Astrocyte of the cerebellum (primary cell): ENCODE measurements around the gene INKA1.
"Not testable (repeated sequence)": the region's sequence is repeated elsewhere in the genome, so short reads cannot be mapped to it uniquely, and the experiment has no call there.

ENCODE experiments used
- DNase-seq: peaks from one replicate; pipeline ENCODE4 v3.0.0-alpha.2; 2011; ENCODE audit warnings: low read depth
- H3K4me3 ChIP-seq: 2 replicates; pipeline ENCODE4 v1.5.1; 2011; ENCODE audit warnings: mild to moderate bottlenecking, low read depth, low read length, moderate library complexity
- CTCF ChIP-seq: IDR thresholded peaks from 2 replicates; pipeline ENCODE4 v1.5.1; 2012; ENCODE audit warnings: low read length, low read depth, moderate library complexity, mild to moderate bottlenecking; ENCODE audit errors: missing control alignments
- in situ Hi-C: cut with HindIII; loops from 2 replicates; pipeline ENCODE4 v1.10.0; 2017; ENCODE audit warnings: low sequenced_read_pairs

The INKA1 gene

DNA sequence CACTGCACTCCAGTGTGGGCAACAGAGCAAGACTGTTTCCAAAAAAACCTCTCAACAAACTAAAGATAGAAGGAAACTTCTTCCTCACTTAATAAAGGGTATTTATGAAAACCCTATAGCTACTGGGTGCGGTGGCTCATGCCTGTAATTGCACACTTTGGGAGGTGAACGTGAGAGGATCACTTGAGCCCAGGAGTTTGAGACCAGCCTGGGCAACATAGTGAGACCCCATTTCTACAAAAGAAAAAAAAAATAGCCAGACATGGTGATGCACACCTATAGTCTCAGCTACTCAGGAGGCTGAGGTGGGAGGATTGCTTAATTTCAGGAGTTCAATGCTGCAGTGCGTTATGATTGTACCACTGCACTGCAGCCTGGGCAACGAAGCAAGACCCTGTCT is 39.1 kb upstream of the INKA1 start:
- no peak overlapping the region for H3K4me3 ChIP-seq
- DNase-seq = no peak
- TF ChIP-seq CTCF = no peak
- in situ Hi-C loops = no loop called here

DNA sequence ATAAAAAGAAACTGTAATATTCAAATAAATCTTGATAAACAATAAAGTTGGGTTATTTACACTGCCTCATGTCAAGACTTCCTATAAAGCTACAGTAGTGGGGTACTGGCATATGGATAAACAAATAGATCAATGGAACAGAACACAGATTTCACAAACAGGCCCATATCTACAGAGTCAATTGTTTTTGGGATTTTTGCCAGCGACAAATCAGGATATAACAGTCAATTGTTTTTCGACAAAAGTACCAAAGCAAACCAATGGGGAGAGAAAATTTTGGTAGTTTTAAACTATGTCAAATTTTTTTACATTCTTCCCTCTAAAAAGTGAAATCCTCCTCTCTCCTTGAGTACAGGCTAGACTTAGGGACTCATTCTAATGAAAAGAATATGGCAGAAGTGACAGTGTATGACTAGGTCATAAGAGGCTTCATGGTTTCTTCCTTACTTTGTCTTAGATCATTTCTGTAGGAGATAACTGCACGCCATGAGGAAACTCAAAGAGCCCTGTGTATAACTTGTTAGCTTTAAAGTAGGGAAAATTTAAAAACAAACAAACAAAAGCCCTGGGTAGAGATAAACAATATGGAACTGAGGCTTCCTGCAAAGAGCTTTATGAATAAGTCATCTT is 33.7 kb upstream of the INKA1 start:
- H3K4me3 ChIP-seq = no peak overlapping the region
- no peak for TF ChIP-seq CTCF
- no peak for DNase-seq
- in situ Hi-C loops = no loop called here

- TF ChIP-seq CTCF = no peak
- H3K4me3 ChIP-seq = no peak overlapping the region
- in situ Hi-C loops = no loop called here
- DNase-seq = no peak
These were observed 33.1 kb upstream of the INKA1 start for GRCh38 chr3:49769926-49770325.

DNA sequence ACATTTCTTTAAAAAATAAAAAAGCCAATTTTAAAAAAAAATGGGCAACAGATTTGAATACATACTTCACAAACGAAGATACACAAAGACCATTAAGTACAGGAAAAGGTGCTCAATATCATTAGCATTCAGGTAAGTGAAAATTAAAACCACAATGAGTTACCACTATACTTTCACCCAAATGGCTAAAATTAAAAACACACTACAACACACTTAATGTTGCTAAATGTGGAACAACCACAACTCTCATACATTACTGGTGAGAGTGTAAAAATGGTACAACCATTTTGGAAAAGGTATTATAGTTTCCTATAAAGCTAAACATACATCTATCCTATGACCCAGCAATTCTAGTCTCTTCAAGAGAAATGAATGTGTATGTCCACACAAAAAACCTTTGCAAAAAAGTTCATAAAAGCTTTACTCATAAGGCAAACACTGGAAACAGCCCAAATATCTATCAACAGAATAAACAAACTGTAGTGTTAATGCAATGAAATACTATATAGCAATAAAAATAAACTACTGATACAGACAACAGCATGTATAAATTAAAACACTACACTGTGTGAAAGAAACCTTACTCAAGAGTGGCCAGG is 31.6 kb upstream of the INKA1 start:
- no peak for TF ChIP-seq CTCF
- DNase-seq = no peak
- in situ Hi-C loops = no loop called here
- no peak overlapping the region for H3K4me3 ChIP-seq

- H3K4me3 ChIP-seq = no peak overlapping the region
- no peak for TF ChIP-seq CTCF
- in situ Hi-C loops = no loop called here
- DNase-seq = no peak
These were observed 30.4 kb upstream of the INKA1 start for GRCh38 chr3:49772703-49773102.

DNA sequence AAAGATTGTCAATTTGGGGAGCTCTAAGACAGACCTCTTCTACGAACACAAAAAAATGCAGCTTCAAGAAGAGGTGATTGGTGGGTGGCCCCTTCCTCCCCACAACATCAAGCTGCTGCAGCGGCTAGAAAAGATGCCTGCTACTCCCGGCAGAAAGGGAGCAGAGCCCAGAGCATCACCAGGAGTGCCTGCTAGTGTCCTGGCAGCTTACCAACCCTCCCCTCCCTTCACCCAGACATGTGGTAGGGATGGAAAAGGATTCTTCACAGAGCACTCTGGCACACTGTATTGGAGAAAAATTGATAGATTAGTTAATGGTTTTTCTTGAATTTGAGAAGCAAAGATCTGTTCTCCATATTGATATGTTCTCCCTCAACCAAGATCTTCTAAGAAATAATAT is 27.5 kb upstream of the INKA1 start:
- no peak for DNase-seq
- no peak overlapping the region for H3K4me3 ChIP-seq
- in situ Hi-C loops = no loop called here
- TF ChIP-seq CTCF = no peak

- H3K4me3 ChIP-seq, in situ Hi-C loops, DNase-seq: not testable (repeated sequence)
These were observed 27.0 kb upstream of the INKA1 start for GRCh38 chr3:49776101-49776500.
